PFSK-1 (cell line): Measurements from ENCODE around the gene AFAP1L1.

Experiments
- POLR2AphosphoS5 ChIP-seq: IDR thresholded peaks from 2 replicates; pipeline ENCODE4 v1.6.1; 2012; ENCODE audit warnings: low read depth, mild to moderate bottlenecking, control low read depth, low read length, moderate library complexity
- SIN3A ChIP-seq: IDR thresholded peaks from 2 replicates; pipeline ENCODE4 v1.6.1; 2012; ENCODE audit warnings: mild to moderate bottlenecking, low read length, moderate library complexity, borderline replicate concordance; ENCODE audit not compliant: insufficient read depth
- TAF1 ChIP-seq: IDR thresholded peaks from 2 replicates; pipeline ENCODE4 v1.6.1; 2012; ENCODE audit warnings: low read length, control low read depth, borderline replicate concordance; ENCODE audit not compliant: insufficient read depth
- TF ChIP-seq, protein P1 (sequence below), 2 experiments: IDR thresholded peaks; 2 replicates each; pipeline versions ENCODE4 v1.6.1 to v1.8.0; 2011 to 2012; ENCODE audit warnings: low read depth in 2 of 2, low read length in 2 of 2, control low read depth in 1 of 2, inconsistent platforms in 1 of 2, mild to moderate bottlenecking in 1 of 2, moderate library complexity in 1 of 2; ENCODE audit not compliant: insufficient read depth in 1 of 2

DNA sequence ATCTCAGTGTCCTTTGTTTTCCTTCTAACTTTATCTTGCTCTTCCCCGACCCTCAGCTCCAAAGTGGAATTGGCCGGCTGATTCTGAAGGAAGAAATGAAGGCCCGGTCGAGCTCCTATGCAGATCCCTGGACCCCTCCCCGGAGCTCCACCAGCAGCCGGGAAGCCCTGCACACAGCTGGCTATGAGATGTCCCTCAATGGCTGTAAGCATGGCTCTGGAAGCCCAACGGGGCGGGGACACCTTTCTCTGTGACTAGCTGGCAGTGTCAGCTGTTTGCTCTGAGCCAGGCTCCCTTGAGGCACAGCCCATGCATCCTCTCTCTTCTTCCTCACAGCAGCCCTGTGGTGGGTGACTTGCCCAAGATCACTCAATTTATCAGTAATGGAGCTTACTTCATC, 23.9 kb upstream of the AFAP1L1 start:
- TF ChIP-seq POLR2AphosphoS5 (no peak), SIN3A (no peak), TAF1 (no peak)
- TF ChIP-seq, protein P1, sequence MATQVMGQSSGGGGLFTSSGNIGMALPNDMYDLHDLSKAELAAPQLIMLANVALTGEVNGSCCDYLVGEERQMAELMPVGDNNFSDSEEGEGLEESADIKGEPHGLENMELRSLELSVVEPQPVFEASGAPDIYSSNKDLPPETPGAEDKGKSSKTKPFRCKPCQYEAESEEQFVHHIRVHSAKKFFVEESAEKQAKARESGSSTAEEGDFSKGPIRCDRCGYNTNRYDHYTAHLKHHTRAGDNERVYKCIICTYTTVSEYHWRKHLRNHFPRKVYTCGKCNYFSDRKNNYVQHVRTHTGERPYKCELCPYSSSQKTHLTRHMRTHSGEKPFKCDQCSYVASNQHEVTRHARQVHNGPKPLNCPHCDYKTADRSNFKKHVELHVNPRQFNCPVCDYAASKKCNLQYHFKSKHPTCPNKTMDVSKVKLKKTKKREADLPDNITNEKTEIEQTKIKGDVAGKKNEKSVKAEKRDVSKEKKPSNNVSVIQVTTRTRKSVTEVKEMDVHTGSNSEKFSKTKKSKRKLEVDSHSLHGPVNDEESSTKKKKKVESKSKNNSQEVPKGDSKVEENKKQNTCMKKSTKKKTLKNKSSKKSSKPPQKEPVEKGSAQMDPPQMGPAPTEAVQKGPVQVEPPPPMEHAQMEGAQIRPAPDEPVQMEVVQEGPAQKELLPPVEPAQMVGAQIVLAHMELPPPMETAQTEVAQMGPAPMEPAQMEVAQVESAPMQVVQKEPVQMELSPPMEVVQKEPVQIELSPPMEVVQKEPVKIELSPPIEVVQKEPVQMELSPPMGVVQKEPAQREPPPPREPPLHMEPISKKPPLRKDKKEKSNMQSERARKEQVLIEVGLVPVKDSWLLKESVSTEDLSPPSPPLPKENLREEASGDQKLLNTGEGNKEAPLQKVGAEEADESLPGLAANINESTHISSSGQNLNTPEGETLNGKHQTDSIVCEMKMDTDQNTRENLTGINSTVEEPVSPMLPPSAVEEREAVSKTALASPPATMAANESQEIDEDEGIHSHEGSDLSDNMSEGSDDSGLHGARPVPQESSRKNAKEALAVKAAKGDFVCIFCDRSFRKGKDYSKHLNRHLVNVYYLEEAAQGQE (IDR thresholded peaks at IDR 0.05; ENCODE audit: insufficient read depth in 1 of 2, low read depth in 2 of 2, low read length in 2 of 2), result no peak
